LNCAP (cell line): ENCODE measurements around the gene DDAH1.

Experiments
- TF ChIP-seq, protein P1 (sequence below): fragments of 450-650 bp; IDR thresholded peaks from 2 replicates; pipeline ENCODE4 v1.5.1; 2017; ENCODE audit warnings: mild to moderate bottlenecking

DDAH1 gene

DNA sequence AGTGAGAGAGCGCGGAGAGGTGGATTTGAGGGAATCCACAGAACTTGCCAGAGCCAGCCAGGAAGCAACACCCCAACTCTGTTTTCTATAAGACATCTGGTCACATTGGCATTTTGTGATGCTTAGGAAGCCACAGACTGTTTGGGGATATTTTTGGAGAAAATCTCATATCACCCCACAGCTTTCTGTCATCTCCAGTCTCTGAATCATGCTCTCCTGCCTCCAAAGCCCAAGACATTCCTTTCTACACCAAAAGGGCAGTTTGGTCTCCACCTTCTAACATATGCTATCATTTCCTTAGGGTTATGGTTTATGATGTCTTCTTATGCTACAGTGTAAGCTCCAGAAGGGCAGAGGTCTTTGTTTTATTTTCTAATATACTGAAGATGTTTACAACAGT lies 174.1 kb downstream of the DDAH1 start:
- TF ChIP-seq, protein P1, sequence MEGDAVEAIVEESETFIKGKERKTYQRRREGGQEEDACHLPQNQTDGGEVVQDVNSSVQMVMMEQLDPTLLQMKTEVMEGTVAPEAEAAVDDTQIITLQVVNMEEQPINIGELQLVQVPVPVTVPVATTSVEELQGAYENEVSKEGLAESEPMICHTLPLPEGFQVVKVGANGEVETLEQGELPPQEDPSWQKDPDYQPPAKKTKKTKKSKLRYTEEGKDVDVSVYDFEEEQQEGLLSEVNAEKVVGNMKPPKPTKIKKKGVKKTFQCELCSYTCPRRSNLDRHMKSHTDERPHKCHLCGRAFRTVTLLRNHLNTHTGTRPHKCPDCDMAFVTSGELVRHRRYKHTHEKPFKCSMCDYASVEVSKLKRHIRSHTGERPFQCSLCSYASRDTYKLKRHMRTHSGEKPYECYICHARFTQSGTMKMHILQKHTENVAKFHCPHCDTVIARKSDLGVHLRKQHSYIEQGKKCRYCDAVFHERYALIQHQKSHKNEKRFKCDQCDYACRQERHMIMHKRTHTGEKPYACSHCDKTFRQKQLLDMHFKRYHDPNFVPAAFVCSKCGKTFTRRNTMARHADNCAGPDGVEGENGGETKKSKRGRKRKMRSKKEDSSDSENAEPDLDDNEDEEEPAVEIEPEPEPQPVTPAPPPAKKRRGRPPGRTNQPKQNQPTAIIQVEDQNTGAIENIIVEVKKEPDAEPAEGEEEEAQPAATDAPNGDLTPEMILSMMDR: no peak

DNA sequence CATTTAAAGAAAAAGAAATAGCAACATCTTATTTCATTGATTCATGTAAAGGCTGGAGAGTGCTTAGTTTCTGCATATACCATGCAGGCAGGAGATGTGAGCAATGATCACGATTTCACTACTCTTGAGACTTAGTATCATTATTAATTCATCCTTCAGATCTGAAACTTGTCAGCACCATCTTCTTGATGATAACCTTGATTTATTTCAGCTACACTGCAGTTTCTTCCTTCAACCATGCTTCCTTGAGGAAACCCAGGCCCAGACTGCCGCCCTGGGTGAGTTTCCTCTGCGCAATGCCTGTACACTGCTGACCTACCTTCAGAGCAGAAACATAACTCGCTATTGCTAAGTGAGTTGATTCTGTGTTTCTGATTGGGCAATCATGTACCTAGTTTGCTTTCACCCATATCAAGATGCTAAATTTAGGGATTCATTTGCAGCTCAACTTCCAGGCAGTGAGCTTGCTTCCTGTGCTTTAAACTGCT lies 175.1 kb downstream of the DDAH1 start:
- TF ChIP-seq, protein P1: no peak

DNA sequence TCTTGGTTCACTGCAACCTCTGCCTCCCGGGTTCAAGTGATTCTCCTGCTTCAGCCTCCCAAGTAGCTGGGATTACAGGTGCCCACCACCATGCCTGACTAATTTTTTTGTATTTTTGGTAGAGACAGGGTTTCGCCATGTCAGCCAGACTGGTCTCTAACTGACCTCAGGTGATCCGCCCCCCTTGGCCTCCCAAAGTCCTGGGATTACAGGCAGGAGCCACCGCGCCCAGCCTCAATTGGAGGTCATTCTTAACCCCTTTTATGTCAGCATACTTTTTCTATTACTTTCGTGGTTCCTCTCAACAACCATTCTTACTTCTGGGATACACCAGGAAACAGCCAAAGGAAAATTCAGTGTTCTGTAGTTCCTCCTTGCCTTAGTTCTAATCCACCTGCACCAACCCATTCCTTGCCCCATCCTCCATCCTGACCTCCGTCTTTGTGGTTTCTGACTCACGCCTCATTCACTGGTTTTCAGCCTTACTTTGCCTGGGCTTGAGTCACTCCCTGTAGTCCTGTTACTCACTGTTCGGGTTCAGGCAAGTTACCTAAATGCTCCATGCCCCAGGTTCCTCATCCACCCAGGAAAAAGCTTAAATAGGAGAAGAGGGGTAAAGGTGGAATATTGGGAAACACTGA lies 175.6 kb downstream of the DDAH1 start:
- TF ChIP-seq, protein P1: no peak

DNA sequence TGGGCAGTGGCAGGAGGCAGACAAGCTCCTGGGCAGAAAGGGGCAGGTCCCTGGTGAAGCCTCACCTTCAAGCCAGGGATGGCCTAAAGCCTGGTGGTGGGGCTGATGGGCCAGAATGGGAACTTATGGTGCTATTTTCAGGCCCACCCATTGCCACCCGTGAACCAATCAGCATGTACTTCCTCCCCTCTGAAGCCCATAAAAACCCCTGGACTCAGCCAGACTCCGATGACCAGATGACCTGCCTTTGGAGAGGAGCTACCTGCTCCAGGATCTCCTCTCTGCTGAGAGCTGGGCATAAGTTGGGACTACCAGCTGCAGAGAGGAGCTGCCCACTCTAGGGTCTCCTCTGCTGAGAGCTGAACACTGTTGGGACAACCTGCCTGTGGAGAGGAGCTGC lies 180.8 kb downstream of the DDAH1 start:
- TF ChIP-seq, protein P1: no peak

DNA sequence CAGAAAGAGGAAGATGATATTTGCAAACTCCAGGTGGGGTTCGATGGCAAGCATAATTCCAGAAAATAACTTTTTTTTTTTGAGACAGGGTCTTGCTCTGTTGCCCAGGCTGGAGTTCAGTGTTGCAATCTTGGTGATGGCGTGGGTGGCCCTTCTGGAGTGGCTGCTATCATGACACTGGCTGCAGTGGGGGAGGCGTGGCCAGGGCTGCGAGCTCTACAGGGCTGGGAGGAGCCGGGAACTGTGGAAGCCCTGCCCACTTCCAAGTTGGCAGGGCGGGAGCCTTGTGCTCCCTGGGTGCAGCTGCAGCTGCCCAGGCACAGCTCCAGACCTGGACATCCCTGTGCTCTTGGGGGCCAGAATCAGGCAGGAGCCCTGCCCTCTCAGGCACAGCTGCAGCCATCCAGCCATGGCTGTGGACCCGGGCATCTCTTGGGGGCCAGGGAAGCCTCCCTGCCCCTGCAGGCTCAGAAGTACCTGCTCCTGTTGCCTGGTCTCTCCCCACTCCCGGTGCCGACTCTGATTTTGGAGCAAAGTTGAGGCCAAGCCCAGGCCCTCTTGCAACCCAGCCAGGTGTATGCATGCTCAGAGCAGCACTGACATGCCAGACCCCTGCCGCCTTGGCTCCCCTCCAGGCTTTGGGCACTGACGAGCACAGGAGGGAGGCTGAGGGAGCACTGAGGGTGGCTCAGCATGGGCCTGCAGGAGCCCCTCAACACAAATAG lies 181.3 kb downstream of the DDAH1 start:
- TF ChIP-seq, protein P1: no peak

DNA sequence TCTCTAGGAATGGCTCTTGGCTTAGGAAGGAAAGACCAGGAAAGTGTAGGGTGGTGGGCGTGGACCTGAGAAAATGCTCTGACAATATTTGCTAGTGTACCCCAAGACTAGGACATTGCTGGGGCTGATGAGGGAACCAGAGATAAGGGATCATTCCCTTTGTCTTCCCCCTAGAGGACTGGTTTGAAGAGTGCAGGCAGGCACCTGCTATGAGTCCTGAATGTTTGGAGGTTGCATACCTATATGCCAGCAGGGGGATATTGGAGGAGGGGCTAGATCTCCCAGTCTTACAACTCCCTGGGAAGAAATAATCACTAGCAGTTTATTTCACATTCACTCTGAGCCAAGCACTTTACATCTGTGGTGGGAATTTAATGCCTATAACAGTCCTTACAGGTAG lies 182.5 kb downstream of the DDAH1 start:
- TF ChIP-seq, protein P1: no peak

DNA sequence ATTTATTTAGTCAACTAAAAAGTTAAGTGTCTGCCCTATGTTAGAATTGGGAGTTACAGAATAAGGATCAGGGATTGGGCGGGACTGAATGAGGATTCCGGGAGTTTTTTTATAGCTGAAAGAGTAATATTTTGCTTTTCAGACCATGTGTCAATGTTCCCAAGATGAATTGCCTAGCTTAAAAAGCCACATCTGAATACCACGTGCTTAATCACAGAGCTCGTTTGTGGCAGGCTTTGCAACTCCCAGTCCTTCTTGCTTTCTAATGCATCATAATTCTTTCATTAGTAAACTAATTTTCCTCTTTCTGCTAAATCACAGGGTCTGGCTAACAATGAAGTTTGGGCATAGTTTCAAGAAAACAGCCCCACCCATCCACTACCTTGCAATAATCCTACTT lies 184.3 kb downstream of the DDAH1 start:
- TF ChIP-seq, protein P1: no peak
